ENCODE data around the gene FILIP1.
"Not testable (repeated sequence)": the region's sequence is repeated elsewhere in the genome, so short reads cannot be mapped to it uniquely, and the experiment has no call there.

Gene FILIP1

GRCh38 chr6:75419416-75419815 is 74.2 kb downstream of the FILIP1 start:
- no peak for DNase-seq

DNA sequence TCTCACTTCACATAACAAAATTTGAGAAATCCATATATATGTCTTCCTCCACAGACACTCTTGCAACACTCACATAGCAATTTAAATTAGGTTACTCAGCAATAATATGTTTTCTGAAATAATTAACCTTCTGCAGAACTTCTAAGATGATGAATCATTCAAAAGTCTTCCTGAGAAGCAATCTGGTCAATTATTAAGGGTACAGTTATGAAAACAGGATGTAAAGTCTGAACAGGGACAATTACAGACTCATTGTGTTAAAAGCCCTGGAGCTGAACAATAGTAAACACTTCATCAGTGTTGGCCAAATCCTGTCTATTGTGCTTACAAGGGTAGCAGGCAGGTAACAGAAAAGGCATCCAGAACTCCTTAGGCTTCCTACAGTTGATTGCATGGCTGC is 75.4 kb downstream of the FILIP1 start:
- DNase-seq, result no peak

DNA sequence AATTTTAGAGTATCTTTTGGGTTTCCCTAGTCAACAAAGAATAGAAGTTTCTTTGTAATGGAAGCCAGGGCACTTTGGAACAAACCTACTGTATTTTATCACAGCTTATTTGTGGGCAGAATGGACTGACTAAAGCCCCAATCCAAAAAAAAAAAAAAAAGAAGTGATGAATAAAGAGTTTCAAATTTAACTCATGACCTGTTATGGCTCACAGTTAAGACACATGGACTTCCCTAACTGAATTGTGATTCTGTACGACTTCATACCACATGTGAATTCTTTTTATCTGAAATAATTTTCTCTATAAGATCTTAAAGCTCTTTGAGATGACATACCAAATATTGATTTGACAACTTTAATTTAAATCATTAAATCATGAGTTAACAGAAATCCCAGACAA is 77.2 kb downstream of the FILIP1 start:
- no peak for DNase-seq

GRCh38 chr6:75415804-75416203 is 77.8 kb downstream of the FILIP1 start:
- DNase-seq, result no peak

DNA sequence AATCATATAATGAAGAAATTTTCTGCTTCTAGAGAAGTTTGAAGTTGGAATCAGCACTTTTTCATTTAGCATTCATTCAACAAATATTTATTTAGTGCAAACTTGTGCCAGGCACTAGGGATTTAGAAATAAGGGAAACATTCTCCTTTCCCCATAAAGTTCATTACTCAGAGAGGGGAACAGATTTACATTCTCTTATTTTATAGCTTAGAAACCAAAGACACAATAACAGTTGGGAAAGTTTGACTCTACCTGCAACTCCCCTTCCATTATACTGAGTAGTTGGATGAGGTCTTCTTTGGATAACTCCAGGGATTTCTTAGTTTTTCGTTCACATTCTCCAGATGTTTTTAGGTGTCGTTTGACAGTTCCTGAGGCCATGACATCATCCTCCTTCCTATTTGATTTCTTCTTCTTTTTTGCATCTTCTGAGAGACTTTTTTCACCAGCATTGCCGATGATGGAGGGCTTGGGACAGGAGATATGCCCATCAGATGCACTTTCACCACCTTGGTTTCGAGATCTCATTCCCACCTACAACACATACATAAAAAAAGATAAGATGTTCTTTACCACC is 79.1 kb downstream of the FILIP1 start:
- DNase-seq, result no peak

- DNase-seq, result no peak
Measured at GRCh38 chr6:75412969-75413662, 80.5 kb downstream of the FILIP1 start.

DNA sequence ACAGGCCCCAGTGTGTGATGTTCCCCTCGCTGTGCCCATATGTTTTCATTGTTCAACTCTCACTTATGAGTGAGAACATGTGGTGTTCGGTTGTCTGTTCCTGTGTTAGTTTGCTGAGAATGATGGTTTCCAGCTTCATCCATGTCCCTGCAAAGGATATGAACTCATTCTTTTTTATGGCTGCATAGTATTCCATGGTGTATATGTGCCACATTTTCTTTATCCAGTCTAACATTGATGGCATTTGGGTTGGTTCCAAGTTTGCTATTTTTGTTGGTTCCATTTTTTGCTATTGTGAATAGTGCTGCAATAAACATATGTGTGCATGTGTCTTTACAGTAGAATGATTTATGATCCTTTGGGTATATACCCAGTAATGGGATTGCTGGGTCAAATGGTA is 83.0 kb downstream of the FILIP1 start:
- not testable (repeated sequence) for DNase-seq

GRCh38 chr6:75409928-75410327 is 83.7 kb downstream of the FILIP1 start:
- DNase-seq, result no peak

DNA sequence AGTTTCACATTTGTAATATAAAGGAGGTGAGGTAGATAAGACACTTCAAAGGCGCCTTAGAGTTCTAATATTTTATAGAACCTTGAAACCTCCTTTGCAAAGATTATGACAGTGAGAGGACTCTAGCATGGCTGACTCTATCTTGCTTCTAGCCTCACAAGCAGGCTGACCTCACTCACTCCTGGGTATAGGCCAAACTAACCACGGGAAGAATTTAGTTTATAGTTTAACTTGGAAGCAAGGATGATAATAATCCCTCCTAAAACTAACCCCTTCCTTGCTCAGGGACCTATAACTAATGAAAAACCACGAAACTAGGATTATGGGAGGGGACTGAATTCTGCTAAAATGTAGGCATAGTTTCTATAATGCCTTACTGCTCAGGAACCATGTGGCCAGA is 84.3 kb downstream of the FILIP1 start:
- no peak for DNase-seq

DNA sequence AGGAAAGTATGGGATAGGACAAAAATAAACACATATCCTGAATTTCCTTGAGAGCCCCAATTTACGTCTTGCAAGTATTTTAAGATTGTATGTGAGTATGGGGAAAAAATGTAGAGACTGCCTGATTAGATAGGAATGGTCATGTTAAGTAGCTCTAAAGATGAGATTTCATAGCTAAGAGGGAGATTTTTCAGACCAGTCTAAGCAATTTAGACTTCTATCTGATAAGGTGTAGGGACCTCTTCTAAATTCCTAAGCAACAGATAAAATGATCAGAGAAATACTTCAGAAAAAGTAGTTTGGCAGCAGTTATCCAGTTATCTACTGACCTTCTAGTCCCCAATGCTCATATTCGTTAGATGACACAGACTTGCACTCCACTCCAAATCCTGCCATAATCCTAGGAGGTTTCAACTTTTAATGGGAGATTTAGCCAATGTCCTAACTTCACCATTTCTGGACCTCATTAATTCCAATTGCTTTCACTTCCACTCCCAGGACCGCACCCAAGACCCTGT is 90.0 kb downstream of the FILIP1 start:
- DNase-seq, result no peak

GRCh38 chr6:75402296-75402695 is 91.3 kb downstream of the FILIP1 start:
- DNase-seq, result no peak

DNA sequence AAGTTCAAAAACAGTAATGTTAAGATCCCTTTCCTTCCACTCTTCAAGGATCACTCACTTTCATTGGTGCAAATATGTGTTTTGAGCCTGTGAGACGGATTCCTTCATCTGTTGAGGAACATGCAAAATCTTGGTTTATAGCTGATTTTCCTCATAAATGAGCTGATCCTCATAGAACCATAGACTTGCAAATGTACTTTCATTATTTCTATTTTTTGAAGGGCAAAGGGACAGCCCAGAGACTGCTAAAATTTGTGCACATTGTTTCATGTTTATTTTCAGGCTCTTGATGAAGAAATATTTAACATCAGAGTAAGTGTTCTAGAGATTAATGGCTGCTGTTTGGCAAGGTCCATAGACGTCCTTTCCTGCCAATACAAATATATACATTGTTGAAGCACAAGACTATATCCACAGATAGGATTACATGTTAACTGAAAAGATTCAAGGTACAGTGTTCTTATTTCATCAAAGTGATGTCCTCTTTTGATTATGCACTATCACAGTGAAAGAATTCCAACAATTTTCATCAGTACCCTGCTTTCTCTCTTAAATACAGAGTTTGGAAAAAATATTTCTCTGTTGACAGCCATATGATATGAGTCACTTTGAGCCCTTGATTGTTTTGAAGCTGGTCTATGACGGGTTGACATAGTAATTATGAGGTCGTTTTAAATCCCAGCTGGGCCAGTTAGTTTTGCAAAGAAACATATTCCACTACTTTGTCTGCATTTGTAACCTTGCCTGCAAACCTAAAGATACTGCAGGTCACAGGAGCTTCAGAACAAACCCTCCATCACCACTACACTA is 95.7 kb downstream of the FILIP1 start:
- DNase-seq, result no peak

GRCh38 chr6:75397171-75397570 is 96.4 kb downstream of the FILIP1 start:
- DNase-seq, result no peak

DNA sequence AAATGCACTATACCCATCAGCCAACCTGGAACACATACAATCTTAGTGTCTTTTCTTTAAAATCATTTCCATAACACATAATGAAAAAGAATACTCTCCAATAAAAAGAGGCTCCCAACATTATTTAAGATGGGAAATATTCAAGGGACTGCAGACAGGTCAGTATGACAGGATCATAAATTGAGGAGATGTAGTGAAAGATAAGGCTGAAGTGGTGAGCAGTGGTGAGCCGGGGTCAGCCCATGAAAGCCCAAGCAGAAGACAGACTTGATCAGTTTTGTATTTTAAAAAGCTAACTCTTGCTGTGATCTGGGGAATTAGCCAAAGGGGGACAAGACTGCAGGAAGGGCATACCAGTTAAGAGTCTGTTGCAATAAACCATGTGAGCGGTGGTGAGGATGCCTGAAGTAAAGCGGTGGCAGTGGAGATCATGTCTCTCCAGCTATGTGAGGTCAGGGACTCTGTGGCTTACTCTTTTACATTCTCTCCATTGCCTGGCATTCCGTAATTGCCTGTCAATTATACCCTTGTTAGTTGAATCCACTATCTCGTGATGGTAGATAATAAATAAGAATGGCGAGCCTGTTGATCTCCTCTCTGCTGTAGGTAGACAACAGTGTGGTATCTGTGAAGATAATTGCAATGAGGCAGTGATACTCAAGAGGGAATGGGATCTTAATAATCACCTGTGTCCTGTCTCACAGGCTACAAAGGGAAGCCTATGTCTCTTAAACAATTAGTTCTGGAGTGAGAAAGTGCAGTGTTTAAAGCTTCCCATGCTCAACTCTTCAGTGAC is 97.4 kb downstream of the FILIP1 start:
- DNase-seq, result no peak

DNA sequence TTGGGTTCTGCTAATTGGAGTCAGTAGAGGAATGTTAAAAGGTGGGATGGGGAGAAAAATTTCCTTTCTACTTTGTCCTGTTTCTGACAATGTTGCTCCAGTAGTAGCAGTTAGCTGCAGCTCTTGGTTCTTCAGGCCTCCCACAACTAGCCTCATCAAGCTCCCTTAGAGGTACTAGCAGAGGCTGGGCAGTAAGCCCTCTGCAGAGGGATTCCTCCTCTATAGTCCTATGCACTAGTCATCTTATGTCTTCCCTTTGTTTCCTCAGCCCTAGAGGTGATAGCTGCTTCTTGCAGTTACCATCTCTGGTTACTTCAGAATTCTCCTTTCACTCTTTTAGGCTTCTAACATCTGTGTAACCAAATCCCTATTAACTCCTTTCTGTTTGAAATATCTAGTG is 99.8 kb downstream of the FILIP1 start:
- DNase-seq, result no peak

DNA sequence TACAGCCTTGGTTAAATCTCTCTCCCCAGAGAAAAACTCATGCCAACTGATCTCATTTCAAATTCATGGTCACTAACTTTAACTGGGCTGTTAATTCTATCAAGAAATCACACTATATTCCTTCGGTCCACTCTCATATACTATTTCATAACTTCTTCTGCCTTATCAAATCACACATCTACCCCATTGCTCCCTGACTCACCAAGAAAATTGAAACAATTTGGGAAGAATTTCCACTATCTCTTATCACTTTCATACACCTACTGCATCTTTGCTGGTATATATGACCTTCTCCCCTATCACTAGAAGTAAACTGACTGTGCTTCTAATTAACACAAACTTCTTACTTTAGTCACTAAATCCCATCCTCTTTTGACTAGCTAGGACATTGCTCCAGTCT is 102.3 kb downstream of the FILIP1 start:
- no peak for DNase-seq

GRCh38 chr6:75386050-75386770 is 107.4 kb downstream of the FILIP1 start:
- DNase-seq, result no peak

GRCh38 chr6:75384116-75384515 is 109.5 kb downstream of the FILIP1 start:
- DNase-seq, result no peak

DNA sequence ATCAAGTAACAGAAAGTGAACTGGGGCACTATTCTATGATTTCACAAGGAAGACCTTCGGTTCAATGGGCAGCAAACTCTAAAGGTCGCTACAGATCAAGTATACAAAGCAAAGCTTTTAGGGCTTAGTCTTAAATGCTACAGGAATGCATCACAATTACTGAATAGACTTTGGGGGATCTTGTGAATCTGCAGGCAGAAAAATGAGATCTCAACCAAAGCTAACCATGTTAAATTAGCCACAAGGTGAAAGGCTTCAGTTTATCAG is 111.0 kb downstream of the FILIP1 start:
- no peak for DNase-seq

GRCh38 chr6:75381877-75382633 is 111.5 kb downstream of the FILIP1 start:
- DNase-seq, result no peak

DNA sequence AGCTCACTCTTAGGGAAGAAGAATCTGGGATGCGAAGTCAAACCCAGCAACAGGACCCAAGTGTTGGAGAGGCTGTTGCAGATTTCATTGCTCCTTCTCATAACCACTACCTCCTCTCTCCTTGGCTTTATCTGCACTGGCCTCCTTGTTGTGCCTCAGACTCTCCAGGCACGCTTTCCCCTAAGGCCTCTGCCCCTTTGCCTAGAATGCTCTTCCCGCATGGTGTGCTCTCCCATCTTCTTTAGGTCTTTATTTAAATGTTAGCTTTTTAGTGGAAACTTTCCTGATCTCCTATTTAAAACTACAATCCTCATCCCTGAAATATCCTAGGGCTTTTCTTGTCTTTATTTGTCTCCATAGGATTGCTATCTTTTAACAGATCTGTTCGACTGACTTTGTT is 114.1 kb downstream of the FILIP1 start:
- DNase-seq, result no peak

DNA sequence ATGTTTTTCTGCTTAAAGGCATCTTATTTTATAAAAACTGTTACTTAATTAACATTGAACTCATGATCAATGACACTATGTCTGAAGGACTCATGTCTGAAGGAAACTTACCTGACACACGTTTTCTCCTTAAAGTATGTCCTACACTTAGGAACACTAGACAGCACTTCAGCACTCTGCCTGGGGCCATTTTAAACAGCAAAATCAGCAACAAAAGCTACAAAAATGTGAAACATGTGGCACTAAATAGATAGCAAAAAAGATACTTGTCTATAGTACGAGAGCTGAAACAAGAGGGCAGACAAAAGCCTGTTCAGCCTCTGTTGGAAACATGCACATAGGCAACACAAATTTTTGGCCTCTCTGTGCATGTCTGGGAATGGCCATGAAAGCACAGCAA is 115.5 kb downstream of the FILIP1 start:
- DNase-seq, result no peak
